Adipose tissue (tissue), 3 donors: ENCODE results near the gene DBNL. TPM values are rescaled to one million over a fixed set of nuclear protein-coding genes. Genes with fewer than 3 reads are reported as not detected.

Experiments
- H3K27ac ChIP-seq: one replicate; pipeline ENCODE4 v1.5.1; 2013; ENCODE audit warnings: low read depth, low read length
- WGBS, 3 donors: extraction: QIAGEN DNeasy Blood & Tissue Kit; methylation state at CpG; one replicate each; pipeline ENCODE4 v1.1.7; 2013; 5-methylcytosine and 5-hydroxymethylcytosine counted together
- polyA plus RNA-seq, 3 donors: library from polyadenylated mRNA; stranded (reverse); fragments of 200-250 nt; gene quantifications; one replicate each; pipeline ENCODE4 v1.2.3, GENCODE V29; 2013
- donor health status: healthy with polysubstance abuse.
- donor health status: Bipolar disorder and iron deficiency.
- donor health status: healthy.

DBNL gene
- polyA plus RNA-seq, 3 donors, result 39.4 to 111 (median 101) TPM

DNA sequence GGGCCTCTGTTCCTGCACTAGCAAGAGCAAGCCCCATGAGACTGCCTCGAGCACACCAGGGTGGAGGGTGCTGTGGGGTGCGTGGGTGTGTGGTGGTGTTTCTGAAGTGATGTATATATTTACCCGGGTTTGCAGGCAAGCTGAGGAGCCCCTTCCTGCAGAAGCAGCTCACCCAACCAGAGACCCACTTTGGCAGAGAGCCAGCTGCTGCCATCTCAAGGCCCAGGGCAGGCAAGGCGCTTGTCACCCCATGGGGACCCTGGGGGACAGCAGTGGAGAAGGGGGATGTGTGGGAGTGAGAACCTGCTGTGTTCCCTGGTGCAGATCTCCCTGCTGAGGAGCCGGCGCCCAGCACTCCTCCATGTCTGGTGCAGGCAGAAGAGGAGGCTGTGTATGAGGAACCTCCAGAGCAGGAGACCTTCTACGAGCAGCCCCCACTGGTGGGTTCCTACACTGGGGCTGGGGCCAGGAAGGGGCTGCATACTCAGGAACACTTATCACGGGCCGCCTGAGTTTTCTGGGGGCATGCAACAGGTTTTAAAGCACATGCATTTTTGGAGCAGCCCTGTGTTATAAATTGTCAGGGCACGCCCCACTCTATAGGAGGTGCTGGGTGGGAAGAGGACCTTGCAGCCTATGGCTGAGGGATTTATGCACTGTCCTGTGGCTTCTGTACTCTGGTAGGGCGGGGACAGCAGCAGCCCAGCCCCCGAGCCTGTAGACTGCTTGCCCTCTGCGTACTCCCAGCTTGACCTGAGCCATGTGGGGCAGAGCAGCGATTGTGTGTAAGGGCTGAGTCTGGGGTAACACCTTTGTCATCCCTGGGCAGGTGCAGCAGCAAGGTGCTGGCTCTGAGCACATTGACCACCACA, 15.0 kb downstream of the DBNL start:
- WGBS, 3 donors, result 87 to 94% (median 91%) methylated on average over 14 of the region's 14 CpGs
- no peak overlapping the region for H3K27ac ChIP-seq

DNA sequence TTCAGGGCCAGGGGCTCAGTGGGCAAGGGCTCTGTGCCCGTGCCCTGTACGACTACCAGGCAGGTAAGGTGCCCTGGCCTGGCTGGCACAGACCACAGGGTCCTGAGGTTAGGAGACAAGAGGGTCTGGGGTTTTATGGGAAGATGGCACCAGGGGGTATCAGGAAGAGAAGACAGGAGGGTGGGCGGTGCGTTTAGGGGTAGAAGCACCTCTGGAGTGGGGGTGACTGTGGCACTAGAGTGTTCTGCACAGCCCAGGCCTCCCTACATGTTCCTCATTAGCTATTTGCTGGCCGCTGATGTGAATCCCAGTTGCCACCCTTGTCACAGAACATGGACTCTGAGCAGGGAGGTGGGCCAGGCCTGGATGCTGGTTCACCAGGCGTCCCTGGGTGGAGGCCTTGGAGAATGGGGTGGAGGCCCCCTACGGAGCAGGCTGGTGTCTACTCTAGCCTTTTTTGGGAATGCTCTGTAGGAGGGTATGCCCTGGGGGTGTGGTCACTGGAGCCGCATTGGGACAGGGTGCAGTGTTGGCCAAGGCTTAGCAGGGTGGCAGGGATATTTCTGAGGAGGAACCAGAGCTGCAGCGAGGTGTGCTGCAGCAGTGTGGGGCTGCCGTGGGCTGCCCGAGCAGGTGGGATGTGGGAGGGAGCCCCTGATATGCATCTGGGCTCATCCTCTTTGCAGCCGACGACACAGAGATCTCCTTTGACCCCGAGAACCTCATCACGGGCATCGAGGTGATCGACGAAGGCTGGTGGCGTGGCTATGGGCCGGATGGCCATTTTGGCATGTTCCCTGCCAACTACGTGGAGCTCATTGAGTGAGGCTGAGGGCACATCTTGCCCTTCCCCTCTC, 15.8 kb downstream of the DBNL start:
- no peak overlapping the region for H3K27ac ChIP-seq
- 92 to 94% (median 93%) methylated on average over 21 of the region's 21 CpGs for WGBS, 3 donors

DNA sequence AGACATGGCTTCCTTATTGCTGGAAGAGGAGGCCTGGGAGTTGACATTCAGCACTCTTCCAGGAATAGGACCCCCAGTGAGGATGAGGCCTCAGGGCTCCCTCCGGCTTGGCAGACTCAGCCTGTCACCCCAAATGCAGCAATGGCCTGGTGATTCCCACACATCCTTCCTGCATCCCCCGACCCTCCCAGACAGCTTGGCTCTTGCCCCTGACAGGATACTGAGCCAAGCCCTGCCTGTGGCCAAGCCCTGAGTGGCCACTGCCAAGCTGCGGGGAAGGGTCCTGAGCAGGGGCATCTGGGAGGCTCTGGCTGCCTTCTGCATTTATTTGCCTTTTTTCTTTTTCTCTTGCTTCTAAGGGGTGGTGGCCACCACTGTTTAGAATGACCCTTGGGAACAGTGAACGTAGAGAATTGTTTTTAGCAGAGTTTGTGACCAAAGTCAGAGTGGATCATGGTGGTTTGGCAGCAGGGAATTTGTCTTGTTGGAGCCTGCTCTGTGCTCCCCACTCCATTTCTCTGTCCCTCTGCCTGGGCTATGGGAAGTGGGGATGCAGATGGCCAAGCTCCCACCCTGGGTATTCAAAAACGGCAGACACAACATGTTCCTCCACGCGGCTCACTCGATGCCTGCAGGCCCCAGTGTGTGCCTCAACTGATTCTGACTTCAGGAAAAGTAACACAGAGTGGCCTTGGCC, 16.6 kb downstream of the DBNL start:
- WGBS, 3 donors, result 75 to 92% (median 76%) methylated on average over 8 of the region's 8 CpGs

GRCh38 chr7:44061645-44062179, 17.2 kb downstream of the DBNL start:
- WGBS, 3 donors, result 86 to 90% (median 86%) methylated on average over 8 of the region's 8 CpGs
- no peak overlapping the region for H3K27ac ChIP-seq

More for the DNA sequence above, 16.6 kb downstream of the DBNL start:
- no peak overlapping the region for H3K27ac ChIP-seq

GRCh38 chr7:44062180-44062902, 17.8 kb downstream of the DBNL start:
- whole genome bisulfite sequencing, 3 donors, result 82 to 84% (median 83%) methylated on average over 11 of the region's 11 CpGs
- H3K27ac ChIP-seq, result no peak overlapping the region

DNA sequence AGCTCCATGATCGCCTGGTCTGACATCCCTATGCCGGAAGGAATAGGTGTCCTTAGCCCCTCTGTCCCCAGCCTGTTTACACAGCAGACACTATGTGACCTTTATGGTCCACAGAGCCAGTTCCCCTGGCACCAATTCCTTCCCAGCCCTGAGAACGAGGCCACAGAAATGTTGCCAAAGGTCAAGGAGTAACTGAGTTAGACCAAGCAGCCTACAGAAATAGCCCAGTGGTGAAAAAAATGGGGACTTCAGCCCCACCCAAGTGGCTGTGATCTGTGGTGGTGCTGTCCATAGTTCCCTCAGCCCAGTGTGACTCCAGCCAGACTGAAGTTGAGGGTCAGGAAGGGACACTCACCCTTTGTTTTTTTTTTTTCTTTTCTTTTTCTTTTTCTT, 18.4 kb downstream of the DBNL start:
- WGBS, 3 donors, result 57 to 73% (median 72%) methylated on average over 3 of the region's 3 CpGs
- no peak overlapping the region for H3K27ac ChIP-seq

DNA sequence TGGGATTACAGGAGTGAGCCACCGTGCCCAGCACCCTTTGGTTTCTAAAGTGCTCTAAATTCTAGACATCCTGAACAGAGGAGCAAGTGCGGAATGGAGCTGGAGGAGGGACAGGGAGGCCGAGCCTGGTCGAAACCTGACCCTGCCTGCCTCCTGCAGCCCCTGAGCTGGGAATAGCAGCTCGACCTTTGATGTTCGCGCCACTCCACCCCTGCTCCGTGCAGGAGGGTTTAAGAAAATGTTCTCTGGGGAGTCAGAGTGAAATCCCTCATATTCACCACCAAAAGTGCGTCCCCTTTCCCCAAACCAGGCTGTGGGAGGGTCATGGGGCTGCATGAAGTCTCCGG, 19.0 kb downstream of the DBNL start:
- H3K27ac ChIP-seq, result no peak overlapping the region
- WGBS, 3 donors, result 61 to 82% (median 63%) methylated on average over 10 of the region's 10 CpGs

DNA sequence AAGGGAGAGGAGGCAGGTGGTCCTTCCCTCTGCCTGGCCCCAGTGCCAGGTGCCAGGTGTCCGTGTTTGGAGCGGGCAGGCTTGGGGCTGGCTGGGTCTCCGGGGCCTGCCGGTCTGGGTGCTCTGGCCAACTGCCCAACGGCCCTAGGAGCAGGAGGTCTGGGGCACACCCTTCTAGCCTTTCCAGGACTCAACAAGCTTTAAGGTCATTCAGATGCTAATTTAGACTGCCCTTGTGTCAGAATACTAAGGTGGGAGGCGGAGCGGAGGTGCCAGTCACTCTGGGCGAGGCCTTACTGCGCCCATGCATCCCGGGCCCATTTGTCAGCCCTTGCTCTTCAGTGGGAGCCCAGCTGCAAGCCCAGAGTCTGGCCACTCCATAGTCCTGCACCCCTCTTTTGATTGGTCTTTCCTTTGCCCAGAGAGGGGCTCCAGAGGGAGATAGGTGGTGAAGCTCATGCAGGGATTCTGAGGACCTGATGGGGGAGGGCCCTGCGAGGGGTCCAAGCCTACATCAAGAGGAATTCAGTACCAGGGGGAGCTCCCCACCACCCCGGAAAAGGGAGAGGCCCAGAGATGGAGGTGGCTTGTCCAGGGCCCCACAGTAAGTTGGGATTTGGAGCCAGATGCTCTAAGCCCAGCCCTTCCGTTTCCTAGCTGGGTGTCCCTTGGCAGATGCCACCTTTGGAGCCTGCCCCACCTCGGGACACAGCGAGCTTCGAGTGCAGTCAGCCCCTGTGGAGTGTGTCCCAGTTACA, 19.6 kb downstream of the DBNL start:
- no peak overlapping the region for H3K27ac ChIP-seq

DNA sequence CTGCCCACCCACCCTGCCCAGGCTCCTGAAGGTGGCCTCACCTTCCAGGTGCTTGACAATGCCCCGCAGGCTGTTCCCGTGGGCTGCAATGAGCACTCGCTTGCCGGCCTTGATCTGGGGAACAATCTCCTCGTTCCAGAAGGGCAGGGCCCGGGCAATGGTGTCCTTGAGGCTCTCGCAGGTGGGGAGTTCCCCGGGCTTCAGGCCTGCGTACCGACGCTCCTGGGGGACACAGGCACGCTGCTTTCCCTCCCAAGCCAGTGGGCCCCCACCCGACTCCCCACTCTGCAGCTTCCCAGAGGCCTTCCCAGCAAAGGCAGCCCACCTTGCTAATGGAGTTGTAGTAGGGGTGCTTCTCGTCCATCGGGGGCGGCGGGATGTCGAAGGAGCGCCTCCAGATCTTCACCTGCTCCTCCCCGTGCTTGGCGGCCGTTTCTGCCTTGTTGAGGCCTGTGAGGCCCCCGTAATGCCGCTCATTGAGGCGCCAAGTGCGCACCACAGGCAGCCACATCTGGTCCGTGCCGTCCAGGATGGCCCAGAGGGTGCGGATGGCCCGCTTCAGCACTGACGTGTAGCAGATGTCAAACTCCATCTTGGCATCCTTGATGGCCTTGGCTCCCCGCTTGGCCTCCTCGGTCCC, 20.4 kb downstream of the DBNL start:
- no peak overlapping the region for H3K27ac ChIP-seq
- WGBS, 3 donors, result 22 to 37% (median 23%) methylated on average over 33 of the region's 33 CpGs

More for the DNA sequence above, 19.6 kb downstream of the DBNL start:
- 38 to 67% (median 46%) methylated on average over 16 of the region's 16 CpGs for WGBS, 3 donors

- WGBS, 3 donors, result 22 to 30% (median 22%) methylated on average over 14 of the region's 14 CpGs
- no peak within 1 kb of the TSS for H3K27ac ChIP-seq
Measured at GRCh38 chr7:44065431-44066110, 21.1 kb downstream of the DBNL start, which contains the start of gene PGAM2. Gene PGAM2 (minus strand): TSS chr7:44065567. CDS start chr7:44065529, 38 bp downstream.

GRCh38 chr7:44066111-44066460, 21.6 kb downstream of the DBNL start:
- 23 to 50% (median 41%) methylated on average over 5 to 6 of the region's 6 CpGs for WGBS, 3 donors

GRCh38 chr7:44066494-44067063, 22.1 kb downstream of the DBNL start:
- no peak overlapping the region for H3K27ac ChIP-seq
- 63 to 73% (median 68%) methylated on average over 7 of the region's 7 CpGs for WGBS, 3 donors

More at GRCh38 chr7:44066111-44066460, 21.6 kb downstream of the DBNL start:
- no peak overlapping the region for H3K27ac ChIP-seq

DNA sequence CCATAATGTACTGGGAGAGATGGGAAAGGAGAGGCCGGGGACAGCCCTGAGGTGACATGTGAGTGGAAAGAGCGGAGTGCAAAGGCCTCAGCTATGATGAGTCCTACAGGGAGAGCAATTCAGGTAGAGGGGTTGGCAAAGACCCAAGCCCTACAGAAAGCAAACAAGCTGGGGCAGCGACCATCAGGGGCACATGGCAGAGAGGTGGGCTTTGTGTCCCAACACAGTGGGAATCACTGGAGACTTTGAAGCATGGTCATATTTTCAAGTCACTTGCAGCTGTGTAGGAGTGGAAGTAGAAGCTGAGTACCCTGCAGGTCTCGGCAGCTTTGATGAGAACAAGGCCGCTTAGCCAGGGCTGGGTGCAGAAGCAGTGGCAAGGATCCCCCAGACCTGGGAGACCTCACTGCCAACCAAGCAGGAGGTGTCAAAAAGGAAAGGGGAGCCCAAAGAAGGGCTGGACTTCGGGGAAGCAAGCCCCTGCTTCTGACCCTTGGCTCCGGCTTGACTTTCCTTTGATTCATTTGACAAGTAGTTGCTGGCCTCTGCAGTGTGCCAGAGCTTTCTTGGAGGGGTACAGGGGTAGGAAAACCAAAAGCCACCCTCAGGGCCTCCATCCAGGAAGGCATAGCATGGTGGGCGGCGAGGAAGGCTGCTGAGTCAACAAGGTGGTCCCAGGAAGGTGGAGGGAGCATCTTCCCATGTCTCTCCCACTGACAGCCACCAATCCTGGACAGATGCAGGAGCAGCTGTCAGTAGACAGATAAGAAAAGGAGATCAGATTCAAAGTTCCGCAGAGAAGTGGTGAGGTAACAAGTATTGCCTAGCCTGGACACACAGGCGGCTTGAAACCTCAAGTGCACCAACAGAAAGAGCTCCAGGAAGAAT, 22.8 kb downstream of the DBNL start:
- 86 to 88% (median 87%) methylated on average over 11 of the region's 11 CpGs for WGBS, 3 donors

DNA sequence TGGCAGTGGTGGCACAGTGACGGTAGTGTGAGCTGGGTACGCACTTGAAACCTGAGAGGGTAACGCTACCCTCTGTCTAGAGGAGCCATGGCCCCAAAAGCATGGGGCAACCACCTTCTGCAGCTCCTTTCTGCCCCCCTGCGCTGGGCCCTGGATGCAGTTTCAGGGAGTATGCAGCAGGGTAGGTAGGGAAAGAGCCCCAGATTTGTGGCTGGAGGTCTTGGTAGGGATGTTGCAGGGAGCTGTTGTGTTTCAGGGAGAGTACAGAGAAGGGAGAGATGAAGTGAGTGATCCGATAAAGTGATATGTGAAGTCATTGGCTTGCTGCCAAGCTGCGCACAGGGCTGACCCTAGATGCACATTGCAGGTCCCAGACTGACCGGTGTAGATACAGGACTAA, 23.6 kb downstream of the DBNL start:
- WGBS, 3 donors, result 66 to 76% (median 69%) methylated on average over 7 of the region's 7 CpGs
- no peak overlapping the region for H3K27ac ChIP-seq

More for the DNA sequence above, 22.8 kb downstream of the DBNL start:
- H3K27ac ChIP-seq, result no peak overlapping the region

GRCh38 chr7:44071726-44072363, 27.3 kb downstream of the DBNL start:
- no peak overlapping the region for H3K27ac ChIP-seq
- WGBS, 3 donors, result 68 to 76% (median 72%) methylated on average over 9 of the region's 9 CpGs
